Thymus (tissue), 11 donors: ENCODE data around the gene SEMA3G. TPM values are rescaled to one million over a fixed set of nuclear protein-coding genes. Genes with fewer than 3 reads are reported as not detected.
A peak's percentile ranks its signal among the peaks of the same experiment; 100 is the strongest.

ENCODE experiments used
- DNase-seq, 9 donors: peaks; one replicate each; pipeline ENCODE4 v3.0.0-alpha.2; 2013; ENCODE audit warnings: low spot score in 9 of 9, low read depth in 6 of 9, missing footprints in 1 of 9
- H3K27ac ChIP-seq, 2 donors: one replicate each; pipeline ENCODE4 v1.5.1; 2013; ENCODE audit warnings: control low read depth in 1 of 2, low read depth in 1 of 2, low read length in 1 of 2, mild to moderate bottlenecking in 1 of 2, moderate library complexity in 1 of 2
- H3K27me3 ChIP-seq, 2 donors: one replicate each; pipeline ENCODE4 v1.5.1; 2013; ENCODE audit warnings: low read length in 1 of 2; ENCODE audit not compliant: control insufficient read depth in 2 of 2, insufficient read depth in 1 of 2
- H3K36me3 ChIP-seq, 2 donors: one replicate each; pipeline ENCODE4 v1.5.1; 2013; ENCODE audit warnings: low read length in 1 of 2, mild to moderate bottlenecking in 1 of 2, moderate library complexity in 1 of 2; ENCODE audit not compliant: control insufficient read depth in 2 of 2, insufficient read depth in 2 of 2
- H3K4me1 ChIP-seq, 2 donors: one replicate each; pipeline ENCODE4 v1.5.1; 2013; ENCODE audit warnings: low read length in 2 of 2; ENCODE audit not compliant: control insufficient read depth in 2 of 2, insufficient read depth in 2 of 2
- H3K4me3 ChIP-seq, 2 donors: one replicate each; pipeline ENCODE4 v1.5.1; 2013; ENCODE audit warnings: low read length in 2 of 2, control low read depth in 1 of 2, mild to moderate bottlenecking in 1 of 2
- H3K9me3 ChIP-seq, 2 donors: one replicate each; pipeline ENCODE4 v1.5.1; 2013; ENCODE audit warnings: low read length in 1 of 2, mild to moderate bottlenecking in 1 of 2; ENCODE audit not compliant: control insufficient read depth in 2 of 2, insufficient read depth in 1 of 2
- WGBS: extraction: QIAGEN DNeasy Blood & Tissue Kit; methylation state at CpG from one replicate; pipeline ENCODE4 v1.1.7; 2013; 5-methylcytosine and 5-hydroxymethylcytosine counted together
- polyA plus RNA-seq: library from polyadenylated mRNA; stranded (reverse); fragments of 200-250 nt; gene quantifications from one replicate; pipeline ENCODE4 v1.2.3, GENCODE V29; 2013
- total RNA-seq: library from RNA; stranded (reverse); fragments of 120-200 nt; gene quantifications from one replicate; pipeline ENCODE4 v1.2.4, GENCODE V29; 2013
- donor health status: healthy.

SEMA3G gene
- total and polyA plus RNA-seq, 2 donors, result 0.80 to 6.4 TPM

- 1% methylated on average over 86 of the region's 86 CpGs for WGBS
- peaks cover 17 to 31% of the 10 kb centered on the region in 2 donors for H3K4me1 ChIP-seq
- H3K4me3 ChIP-seq, result peak within 1 kb of the TSS; percentile 86 to 98
- peaks cover 14 to 24% of the 10 kb centered on the region in 2 donors for H3K36me3 ChIP-seq
- DNase-seq, result peak; percentile 54 to 95 (median 88)
- H3K27me3 ChIP-seq, result no peaks in the 10 kb centered on the region
- H3K9me3 ChIP-seq, result no peaks in the 10 kb centered on the region
- H3K27ac ChIP-seq, result peak within 1 kb of the TSS; percentile 81 to 89
Observed at GRCh38 chr3:52455283-52456168, 10.6 kb upstream of the SEMA3G start, which contains the start of gene NISCH. Gene NISCH (plus strand): TSS chr3:52455604. CDS start chr3:52455642, 38 bp downstream.

- Histone ChIP-seq H3K9me3 (no peaks in the 10 kb centered on the region), H3K4me3 (peak overlapping the region; percentile 64 to 86), H3K36me3 (peaks cover 10 to 18% of the 10 kb centered on the region in 2 donors), H3K27me3 (no peaks in the 10 kb centered on the region), H3K4me1 (peaks cover 17 to 31% of the 10 kb centered on the region in 2 donors), H3K27ac (peak overlapping the region; percentile 69 to 89)
- 69% methylated on average over 11 of the region's 11 CpGs for WGBS
- no peak for DNase-seq
Observed at GRCh38 chr3:52454938-52455282, 10.0 kb upstream of the SEMA3G start.

GRCh38 chr3:52454250-52454937 lies 9.5 kb upstream of the SEMA3G start:
- H3K27ac ChIP-seq, result no peak overlapping the region
- peak overlapping the region; percentile 64 to 86 for H3K4me3 ChIP-seq

GRCh38 chr3:52453496-52454249 lies 8.8 kb upstream of the SEMA3G start, which contains the start of gene TNNC1:
Gene TNNC1 (minus strand): TSS chr3:52454041. CDS start chr3:52454015, 26 bp downstream.
- Histone ChIP-seq H3K27me3 (no peaks in the 10 kb centered on the region), H3K9me3 (no peaks in the 10 kb centered on the region), H3K27ac (no peak within 1 kb of the TSS), H3K4me3 (peak within 1 kb of the TSS; percentile 64 to 86), H3K4me1 (peaks cover 17 to 27% of the 10 kb centered on the region in 2 donors), H3K36me3 (peaks cover 3 to 11% of the 10 kb centered on the region in 2 donors)
- no peak for DNase-seq
- WGBS, result 86% methylated on average over 16 of the region's 16 CpGs

More at GRCh38 chr3:52454250-52454937, 9.5 kb upstream of the SEMA3G start:
- Histone ChIP-seq H3K27me3 (no peaks in the 10 kb centered on the region), H3K36me3 (peaks cover 10 to 18% of the 10 kb centered on the region in 2 donors), H3K4me1 (peaks cover 17 to 31% of the 10 kb centered on the region in 2 donors), H3K9me3 (no peaks in the 10 kb centered on the region)
- 81% methylated on average over 8 of the region's 8 CpGs for WGBS
- DNase-seq, result no peak

- no peaks in the 10 kb centered on the region for H3K9me3 ChIP-seq
- H3K4me1 ChIP-seq, result peaks cover 17 to 24% of the 10 kb centered on the region in 2 donors
- peaks cover 0 to 2% of the 10 kb centered on the region in 2 donors for H3K36me3 ChIP-seq
- no peak overlapping the region for H3K4me3 ChIP-seq
- WGBS, result 95% methylated on average over 11 of the region's 11 CpGs
- no peak for DNase-seq
- no peak overlapping the region for H3K27ac ChIP-seq
- no peaks in the 10 kb centered on the region for H3K27me3 ChIP-seq
Observed at GRCh38 chr3:52452570-52453221, 7.8 kb upstream of the SEMA3G start.

- Histone ChIP-seq H3K27me3 (no peaks in the 10 kb centered on the region), H3K36me3 (no peaks in the 10 kb centered on the region), H3K4me1 (peaks cover 16 to 20% of the 10 kb centered on the region in 2 donors), H3K4me3 (no peak overlapping the region), H3K27ac (no peak overlapping the region), H3K9me3 (no peaks in the 10 kb centered on the region)
- DNase-seq, result no peak
- 97% methylated on average over 6 of the region's 6 CpGs for WGBS
Observed at GRCh38 chr3:52452126-52452525, 7.2 kb upstream of the SEMA3G start.

GRCh38 chr3:52451237-52452083 lies 6.6 kb upstream of the SEMA3G start:
- WGBS, result 96% methylated on average over 24 of the region's 24 CpGs
- H3K27ac ChIP-seq, result peak overlapping the region in 1 of 2 donors; percentile 15
- no peaks in the 10 kb centered on the region for H3K27me3 ChIP-seq
- H3K4me3 ChIP-seq, result no peak overlapping the region
- H3K4me1 ChIP-seq, result peaks cover 11 to 18% of the 10 kb centered on the region in 2 donors
- no peak for DNase-seq
- no peaks in the 10 kb centered on the region for H3K9me3 ChIP-seq
- H3K36me3 ChIP-seq, result no peaks in the 10 kb centered on the region
